OCI-LY3 (cell line): ENCODE results near the gene IDH2.
"Not testable (repeated sequence)": the region's sequence is repeated elsewhere in the genome, so short reads cannot be mapped to it uniquely, and the experiment has no call there.

ENCODE experiments used
- H2AFZ ChIP-seq: fragments of 200-600, 300-600 bp; shearing (Covaris generic); 2 replicates; pipeline ENCODE4 v1.6.0; 2014; ENCODE audit warnings: antibody characterized with exemption, low read depth, low read length
- H3K27ac ChIP-seq: fragments of 200-600, 300-600 bp; sonication (generic); 2 replicates; pipeline ENCODE4 v1.5.1; 2014; ENCODE audit warnings: mild to moderate bottlenecking, low read length, moderate library complexity, mixed read lengths
- H3K27me3 ChIP-seq: fragments of 200-600, 300-600 bp; sonication (generic); 2 replicates; pipeline ENCODE4 v1.6.1; 2014; ENCODE audit warnings: low read depth, low read length, mixed read lengths
- H3K36me3 ChIP-seq: fragments of 200-600, 300-600 bp; sonication (generic); replicated peaks from 2 replicates; pipeline ENCODE3; 2014; ENCODE audit warnings: low read depth, low read length, mixed read lengths
- H3K4me1 ChIP-seq: fragments of 300-600, 200-600 bp; sonication (generic); 2 replicates; pipeline ENCODE4 v1.6.1; 2014; ENCODE audit warnings: low read length, mixed read lengths
- H3K4me2 ChIP-seq: fragments of 200-600, 300-600 bp; sonication (generic); 2 replicates; pipeline ENCODE4 v1.6.1; 2014; ENCODE audit warnings: low read length, mixed read lengths
- H3K4me3 ChIP-seq: fragments of 300-600, 200-600 bp; sonication (generic); 2 replicates; pipeline ENCODE4 v1.5.1; 2014; ENCODE audit warnings: antibody characterized with exemption, mild to moderate bottlenecking, low read length, moderate library complexity
- H3K79me2 ChIP-seq: fragments of 300-600, 200-600 bp; shearing (Covaris generic); 2 replicates; pipeline ENCODE4 v1.6.1; 2014; ENCODE audit warnings: mild to moderate bottlenecking, low read length, mixed read lengths
- H3K9ac ChIP-seq: fragments of 300-600, 200-600 bp; shearing (Covaris generic); 2 replicates; pipeline ENCODE4 v1.6.0; 2014; ENCODE audit warnings: mild to moderate bottlenecking, low read length, moderate library complexity
- H3K9me3 ChIP-seq: fragments of 200-600, 300-600 bp; shearing (Covaris generic); 2 replicates; pipeline ENCODE4 v1.6.1; 2014; ENCODE audit warnings: low read length, mixed read lengths; ENCODE audit not compliant: insufficient read depth
- H4K20me1 ChIP-seq: fragments of 200-600, 300-600 bp; sonication (generic); 2 replicates; pipeline ENCODE4 v1.6.1; 2016; ENCODE audit warnings: low read length, mixed read lengths; ENCODE audit not compliant: insufficient read depth
- EZH2phosphoT487 ChIP-seq: fragments of 200-600 bp; shearing (Covaris generic); IDR thresholded peaks from 2 replicates; pipeline ENCODE4 v1.6.1; 2018; ENCODE audit warnings: antibody characterized with exemption, mixed run types, low read depth
- TF ChIP-seq, protein P1 (sequence below): fragments of 200-600, 300-600 bp; sonication (generic); IDR thresholded peaks from 2 replicates; pipeline ENCODE4 v1.5.1; 2014; ENCODE audit warnings: antibody characterized with exemption, low read length, low read depth

The IDH2 gene

DNA sequence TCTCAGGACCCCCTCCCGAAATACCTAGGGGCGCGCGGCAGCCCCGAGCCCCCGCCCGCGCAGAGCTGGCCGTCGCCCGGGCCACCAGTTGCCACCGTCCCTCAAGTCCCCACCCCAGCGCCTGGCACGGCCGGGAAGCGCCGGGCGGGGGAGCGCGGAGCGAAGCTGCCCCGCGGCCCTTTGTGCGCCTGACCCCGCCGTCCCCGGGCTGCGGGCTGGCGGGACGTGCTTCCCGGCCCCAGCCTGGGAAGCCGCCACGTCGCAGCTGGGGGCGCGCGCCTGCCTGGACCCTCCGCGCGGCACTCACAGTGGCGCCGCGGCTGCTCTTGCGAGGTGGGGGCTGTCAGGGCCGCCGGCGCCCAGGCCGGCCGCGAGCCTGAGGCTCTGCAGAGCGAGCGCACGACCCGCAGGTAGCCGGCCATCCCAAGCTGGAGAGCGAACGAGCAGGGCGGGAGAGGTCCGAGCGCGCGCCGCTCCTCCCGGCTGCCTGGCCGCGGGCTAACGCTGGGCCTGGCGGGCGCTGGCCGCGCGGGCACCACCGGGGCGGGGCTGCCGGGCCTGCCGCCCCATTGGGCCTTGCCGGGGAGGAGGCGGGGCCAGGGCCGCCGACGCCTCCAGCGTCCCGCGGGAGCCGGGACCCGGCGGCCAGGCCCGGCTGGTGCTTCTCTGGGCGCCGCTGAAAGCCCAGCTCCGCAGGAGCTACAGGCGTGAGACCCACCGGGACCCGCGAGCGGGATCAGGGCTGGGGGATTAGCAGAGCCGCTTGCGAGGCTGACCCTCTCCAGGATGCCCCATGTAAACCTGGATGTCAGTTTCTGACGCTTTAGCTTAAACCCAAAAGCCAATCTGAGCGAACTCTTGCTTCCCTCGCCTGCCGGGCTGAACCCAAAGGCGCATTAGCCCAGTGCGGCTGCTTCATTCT, at the start of gene IDH2:
TSS of gene IDH2 (minus strand) at position 500 of the 922 bp plus-strand sequence. CDS start at position 422, 78 bp downstream.
- Histone ChIP-seq H3K27ac (peak within 1 kb of the TSS; percentile 86), H3K4me1 (peaks cover 35% of the 10 kb centered on the region)

GRCh38 chr15:90150551-90150950, 48.3 kb upstream of the IDH2 start:
- not testable (repeated sequence) for H3K9ac ChIP-seq, H2AFZ ChIP-seq, H3K79me2 ChIP-seq, H3K27ac ChIP-seq, H3K27me3 ChIP-seq, H3K36me3 ChIP-seq, H3K9me3 ChIP-seq, H3K4me1 ChIP-seq, H3K4me3 ChIP-seq, H4K20me1 ChIP-seq, H3K4me2 ChIP-seq

More for the DNA sequence above, at the start of gene IDH2:
- Histone ChIP-seq H2AFZ (peak within 1 kb of the TSS; percentile 71), H3K9ac (peak within 1 kb of the TSS; percentile 95), H4K20me1 (peaks cover 24% of the 10 kb centered on the region; the same call in 1 of the 2 replicates), H3K36me3 (peaks cover 17% of the 10 kb centered on the region), H3K4me2 (peak within 1 kb of the TSS; percentile 97), H3K9me3 (no peaks in the 10 kb centered on the region), H3K79me2 (peaks cover 53% of the 10 kb centered on the region), H3K27me3 (no peaks in the 10 kb centered on the region), H3K4me3 (peak within 1 kb of the TSS; percentile 84)
- TF ChIP-seq, protein P1, sequence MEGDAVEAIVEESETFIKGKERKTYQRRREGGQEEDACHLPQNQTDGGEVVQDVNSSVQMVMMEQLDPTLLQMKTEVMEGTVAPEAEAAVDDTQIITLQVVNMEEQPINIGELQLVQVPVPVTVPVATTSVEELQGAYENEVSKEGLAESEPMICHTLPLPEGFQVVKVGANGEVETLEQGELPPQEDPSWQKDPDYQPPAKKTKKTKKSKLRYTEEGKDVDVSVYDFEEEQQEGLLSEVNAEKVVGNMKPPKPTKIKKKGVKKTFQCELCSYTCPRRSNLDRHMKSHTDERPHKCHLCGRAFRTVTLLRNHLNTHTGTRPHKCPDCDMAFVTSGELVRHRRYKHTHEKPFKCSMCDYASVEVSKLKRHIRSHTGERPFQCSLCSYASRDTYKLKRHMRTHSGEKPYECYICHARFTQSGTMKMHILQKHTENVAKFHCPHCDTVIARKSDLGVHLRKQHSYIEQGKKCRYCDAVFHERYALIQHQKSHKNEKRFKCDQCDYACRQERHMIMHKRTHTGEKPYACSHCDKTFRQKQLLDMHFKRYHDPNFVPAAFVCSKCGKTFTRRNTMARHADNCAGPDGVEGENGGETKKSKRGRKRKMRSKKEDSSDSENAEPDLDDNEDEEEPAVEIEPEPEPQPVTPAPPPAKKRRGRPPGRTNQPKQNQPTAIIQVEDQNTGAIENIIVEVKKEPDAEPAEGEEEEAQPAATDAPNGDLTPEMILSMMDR: no peak
- no peak for TF ChIP-seq EZH2phosphoT487

DNA sequence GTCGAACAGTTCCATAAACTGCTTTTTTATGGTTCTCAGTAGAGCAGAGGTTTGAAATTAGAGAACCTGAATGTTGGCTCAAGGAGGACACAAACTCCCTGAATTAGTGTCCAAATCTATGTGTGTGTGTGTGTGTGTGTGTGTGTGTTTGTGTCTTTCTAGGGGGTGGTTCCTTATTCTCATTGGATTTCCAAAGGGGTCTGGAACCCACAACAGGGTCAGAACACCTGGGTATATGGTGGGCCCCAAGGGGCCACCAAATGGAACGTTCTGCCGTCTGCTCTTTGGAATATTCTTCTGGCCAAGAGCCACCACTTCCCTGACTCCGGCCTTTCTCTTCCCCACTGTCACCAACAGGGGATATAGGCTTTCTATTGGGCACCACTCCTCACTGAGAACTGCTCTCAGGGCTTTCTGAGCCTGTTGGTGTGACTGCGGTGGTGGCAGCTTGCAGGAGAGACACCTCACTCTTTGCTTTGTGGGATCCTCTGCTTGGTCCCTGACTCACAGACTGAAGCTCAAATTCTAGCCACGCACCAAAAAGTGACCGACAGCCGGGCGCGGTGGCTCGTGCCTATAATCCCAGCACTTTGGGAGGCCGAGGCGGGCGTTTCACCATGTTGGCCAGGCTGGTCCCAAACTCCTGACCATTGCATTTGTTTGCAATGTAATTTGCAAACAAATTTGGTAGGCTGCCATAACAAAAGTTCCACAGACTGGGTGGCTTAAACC, 47.5 kb upstream of the IDH2 start:
- no peak overlapping the region for H3K27ac ChIP-seq
- no peaks in the 10 kb centered on the region for H3K4me1 ChIP-seq
- no peak overlapping the region for H3K4me3 ChIP-seq
- H3K27me3 ChIP-seq: peaks cover 6% of the 10 kb centered on the region
- TF ChIP-seq EZH2phosphoT487: no peak
- TF ChIP-seq, protein P1: no peak
- H2AFZ ChIP-seq: no peak overlapping the region
- H4K20me1 ChIP-seq: no peaks in the 10 kb centered on the region
- no peak overlapping the region for H3K9ac ChIP-seq
- no peak overlapping the region for H3K4me2 ChIP-seq
- no peaks in the 10 kb centered on the region for H3K36me3 ChIP-seq
- no peaks in the 10 kb centered on the region for H3K79me2 ChIP-seq
- H3K9me3 ChIP-seq: no peaks in the 10 kb centered on the region

GRCh38 chr15:90146198-90146761, 44.0 kb upstream of the IDH2 start:
- not testable (repeated sequence) for H4K20me1 ChIP-seq, H2AFZ ChIP-seq, H3K36me3 ChIP-seq, H3K79me2 ChIP-seq, H3K4me3 ChIP-seq, H3K4me1 ChIP-seq, H3K9ac ChIP-seq, H3K9me3 ChIP-seq, H3K27ac ChIP-seq, H3K4me2 ChIP-seq
- H3K27me3 ChIP-seq: peaks cover 11% of the 10 kb centered on the region
